DOHH2 (cell line): ENCODE data around the gene MT1M.

Source experiments
- CTCF ChIP-seq: fragments of 200-600 bp; sonication (generic); IDR thresholded peaks from one replicate; pipeline ENCODE4 v1.5.1; 2014; ENCODE audit warnings: antibody characterized with exemption, mild to moderate bottlenecking, low read depth, low read length; ENCODE audit not compliant: poor library complexity, severe bottlenecking
- EZH2phosphoT487 ChIP-seq: fragments of 200-600 bp; sonication (generic); IDR thresholded peaks from 2 replicates; pipeline ENCODE4 v1.6.1; 2017; ENCODE audit warnings: borderline replicate concordance, mild to moderate bottlenecking, antibody characterized with exemption, low read length, moderate library complexity, mixed read lengths

- TF ChIP-seq CTCF (no peak), EZH2phosphoT487 (no peak)
Observed at GRCh38 chr16:56640076-56640475, 7.6 kb downstream of the MT1M start.
